ENCODE measurements around the gene SMAD9.

GRCh38 chr13:36865265-36865664 lies 54.8 kb downstream of the SMAD9 start:
- TF ChIP-seq POLR2AphosphoS5 (IDR thresholded peaks at IDR 0.05; ENCODE audit: low read depth, low read length): no peak
- no peak for TF ChIP-seq TEAD4 (IDR thresholded peaks at IDR 0.05; ENCODE audit: low read depth, low read length)
- no peak for TF ChIP-seq GABPA (IDR thresholded peaks at IDR 0.05; ENCODE audit: borderline replicate concordance, insufficient read depth, low read length)
- TF ChIP-seq EP300 (IDR thresholded peaks at IDR 0.05; ENCODE audit: borderline replicate concordance in 1 of 2, low read depth in 2 of 2, low read length in 2 of 2): no peak
- TF ChIP-seq, protein P1, sequence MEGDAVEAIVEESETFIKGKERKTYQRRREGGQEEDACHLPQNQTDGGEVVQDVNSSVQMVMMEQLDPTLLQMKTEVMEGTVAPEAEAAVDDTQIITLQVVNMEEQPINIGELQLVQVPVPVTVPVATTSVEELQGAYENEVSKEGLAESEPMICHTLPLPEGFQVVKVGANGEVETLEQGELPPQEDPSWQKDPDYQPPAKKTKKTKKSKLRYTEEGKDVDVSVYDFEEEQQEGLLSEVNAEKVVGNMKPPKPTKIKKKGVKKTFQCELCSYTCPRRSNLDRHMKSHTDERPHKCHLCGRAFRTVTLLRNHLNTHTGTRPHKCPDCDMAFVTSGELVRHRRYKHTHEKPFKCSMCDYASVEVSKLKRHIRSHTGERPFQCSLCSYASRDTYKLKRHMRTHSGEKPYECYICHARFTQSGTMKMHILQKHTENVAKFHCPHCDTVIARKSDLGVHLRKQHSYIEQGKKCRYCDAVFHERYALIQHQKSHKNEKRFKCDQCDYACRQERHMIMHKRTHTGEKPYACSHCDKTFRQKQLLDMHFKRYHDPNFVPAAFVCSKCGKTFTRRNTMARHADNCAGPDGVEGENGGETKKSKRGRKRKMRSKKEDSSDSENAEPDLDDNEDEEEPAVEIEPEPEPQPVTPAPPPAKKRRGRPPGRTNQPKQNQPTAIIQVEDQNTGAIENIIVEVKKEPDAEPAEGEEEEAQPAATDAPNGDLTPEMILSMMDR (IDR thresholded peaks at IDR 0.05; ENCODE audit: control extremely low read depth in 1 of 3, insufficient read depth in 1 of 3, low read depth in 1 of 3, low read length in 3 of 3): no peak
